Body of pancreas (tissue), 4 donors: ENCODE results near the gene CDK14.

Experiments used
- CTCF ChIP-seq, 7 experiments: fragments of 450-650 bp in 4 of 7; fragments of 200-600 bp in 3 of 7; sonication (generic) in 3 of 7; IDR thresholded peaks; one replicate each; pipeline ENCODE4 v1.5.1; 2016 to 2019; ENCODE audit warnings: antibody characterized with exemption in 7 of 7
- POLR2A ChIP-seq, 3 donors: fragments of 450-650 bp; IDR thresholded peaks; one replicate each; pipeline ENCODE4 v1.6.1; 2016; ENCODE audit warnings: antibody characterized with exemption in 3 of 3, mild to moderate bottlenecking in 2 of 3

- no peak for TF ChIP-seq CTCF (IDR thresholded peaks at IDR 0.05)
- no peak for TF ChIP-seq POLR2A (IDR thresholded peaks at IDR 0.05)
Observed at GRCh38 chr7:91169830-91170191, 573.7 kb downstream of the CDK14 start.
